ENCODE results near the gene CRADD. TPM values are rescaled to one million over a fixed set of nuclear protein-coding genes. Genes with fewer than 3 reads are reported as not detected.

CRADD gene
- polyA plus RNA-seq, 4 donors: 19.0 to 49.4 (median 27.1) TPM

DNA sequence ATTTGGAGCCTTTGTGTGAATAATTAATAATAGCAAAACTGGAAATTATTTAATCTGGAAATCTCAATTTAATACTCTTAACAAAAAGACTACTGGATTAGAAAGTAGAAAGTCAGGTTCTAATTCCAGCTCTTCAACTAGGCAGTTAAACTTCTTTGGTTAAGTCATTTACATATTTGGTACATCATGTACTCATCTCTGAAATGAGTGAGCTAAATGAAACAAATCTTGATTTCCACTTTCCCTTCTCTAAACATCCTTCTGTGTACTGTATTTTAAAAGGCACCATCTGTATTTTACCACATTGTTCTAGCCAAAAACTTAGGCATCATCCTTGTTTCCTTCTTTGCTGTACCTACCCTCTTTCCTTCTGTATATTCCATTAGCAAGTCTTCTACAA lies 26.9 kb downstream of the CRADD start:
- FAIRE-seq: no peak
- Histone ChIP-seq H3K27me3 (ENCODE audit: control insufficient read depth in 3 of 3, insufficient read depth in 3 of 3, low read length in 3 of 3) (no peaks in the 10 kb centered on the region), H3K4me3 (ENCODE audit: low read depth in 1 of 3, low read length in 3 of 3) (no peak overlapping the region), H3K36me3 (ENCODE audit: control insufficient read depth in 3 of 3, insufficient read depth in 2 of 3, low read depth in 1 of 3, low read length in 3 of 3) (no peaks in the 10 kb centered on the region), H3K4me1 (ENCODE audit: control insufficient read depth in 3 of 3, insufficient read depth in 2 of 3, low read depth in 1 of 3, low read length in 2 of 3) (peaks cover 3 to 6% (median 4%) of the 10 kb centered on the region in 3 donors), H3K9me3 (ENCODE audit: control insufficient read depth in 2 of 2, insufficient read depth in 1 of 2, low read depth in 1 of 2, low read length in 1 of 2) (peaks cover 0 to 6% of the 10 kb centered on the region in 2 donors), H3K27ac (ENCODE audit: low read depth in 1 of 3, low read length in 2 of 3) (peak overlapping the region in 1 of 3 donors; percentile 27)
- DNase-seq: no peak

DNA sequence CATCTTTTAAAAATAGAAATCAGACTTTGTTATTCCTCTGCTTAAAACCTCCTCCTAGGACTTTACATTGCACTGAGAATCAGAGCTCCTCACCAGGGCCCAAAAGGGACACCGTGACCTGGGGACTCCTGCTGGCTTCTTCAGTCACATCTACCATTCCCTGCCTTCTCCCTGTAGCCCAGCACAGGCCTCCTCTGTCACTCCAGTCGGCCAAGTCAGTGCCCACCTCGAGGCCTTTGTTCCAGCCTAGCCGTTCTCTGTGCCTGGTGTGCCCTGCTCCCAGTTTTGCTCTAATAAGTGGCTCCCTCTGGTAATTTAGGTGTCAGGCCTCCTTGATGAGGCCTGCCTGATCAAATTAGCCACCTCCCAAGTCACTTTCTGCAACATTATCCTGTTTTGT lies 27.4 kb downstream of the CRADD start:
- DNase-seq (no peak), FAIRE-seq (no peak)
- H3K27ac ChIP-seq (ENCODE audit: low read depth in 1 of 3, low read length in 2 of 3): peak overlapping the region in 1 of 3 donors; percentile 27
- WGBS, 3 donors: 92 to 97% (median 93%) methylated on average over 4 of the region's 4 CpGs
- no peaks in the 10 kb centered on the region for H3K27me3 ChIP-seq (ENCODE audit: control insufficient read depth in 3 of 3, insufficient read depth in 3 of 3, low read length in 3 of 3)
- no peaks in the 10 kb centered on the region for H3K36me3 ChIP-seq (ENCODE audit: control insufficient read depth in 3 of 3, insufficient read depth in 2 of 3, low read depth in 1 of 3, low read length in 3 of 3)
- H3K9me3 ChIP-seq (ENCODE audit: control insufficient read depth in 2 of 2, insufficient read depth in 1 of 2, low read depth in 1 of 2, low read length in 1 of 2): peaks cover 0 to 7% of the 10 kb centered on the region in 2 donors
- peaks cover 3 to 6% (median 4%) of the 10 kb centered on the region in 3 donors for H3K4me1 ChIP-seq (ENCODE audit: control insufficient read depth in 3 of 3, insufficient read depth in 2 of 3, low read depth in 1 of 3, low read length in 2 of 3)
- H3K4me3 ChIP-seq (ENCODE audit: low read depth in 1 of 3, low read length in 3 of 3): no peak overlapping the region

DNA sequence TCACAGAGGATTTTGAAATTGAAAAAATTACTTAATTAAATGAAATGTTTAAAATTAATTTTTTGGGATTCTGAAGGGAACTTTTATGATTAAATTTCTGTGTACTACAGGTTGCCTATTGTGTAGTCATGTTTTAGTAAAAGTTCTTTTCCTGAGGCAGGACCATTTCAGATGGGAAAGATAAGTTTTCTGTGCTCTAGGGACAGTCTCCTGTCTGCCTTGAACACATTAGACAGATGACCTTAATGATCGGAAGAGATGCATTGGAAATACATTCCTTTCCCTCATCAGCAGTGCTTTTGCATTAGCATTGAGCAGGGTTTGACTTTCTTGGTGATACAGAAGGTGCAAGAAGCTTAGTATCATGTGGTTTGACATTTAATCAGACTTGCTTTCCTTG lies 28.1 kb downstream of the CRADD start:
- 95 to 97% (median 96%) methylated on average over 1 of the region's 1 CpG for WGBS, 3 donors
- Histone ChIP-seq H3K4me3 (ENCODE audit: low read depth in 1 of 3, low read length in 3 of 3) (no peak overlapping the region), H3K27me3 (ENCODE audit: control insufficient read depth in 3 of 3, insufficient read depth in 3 of 3, low read length in 3 of 3) (no peaks in the 10 kb centered on the region), H3K9me3 (ENCODE audit: control insufficient read depth in 2 of 2, insufficient read depth in 1 of 2, low read depth in 1 of 2, low read length in 1 of 2) (peaks cover 0 to 12% of the 10 kb centered on the region in 2 donors), H3K36me3 (ENCODE audit: control insufficient read depth in 3 of 3, insufficient read depth in 2 of 3, low read depth in 1 of 3, low read length in 3 of 3) (no peaks in the 10 kb centered on the region), H3K27ac (ENCODE audit: low read depth in 1 of 3, low read length in 2 of 3) (no peak overlapping the region), H3K4me1 (ENCODE audit: control insufficient read depth in 3 of 3, insufficient read depth in 2 of 3, low read depth in 1 of 3, low read length in 2 of 3) (peaks cover 3 to 6% (median 4%) of the 10 kb centered on the region in 3 donors)
- FAIRE-seq: no peak
- DNase-seq: no peak

DNA sequence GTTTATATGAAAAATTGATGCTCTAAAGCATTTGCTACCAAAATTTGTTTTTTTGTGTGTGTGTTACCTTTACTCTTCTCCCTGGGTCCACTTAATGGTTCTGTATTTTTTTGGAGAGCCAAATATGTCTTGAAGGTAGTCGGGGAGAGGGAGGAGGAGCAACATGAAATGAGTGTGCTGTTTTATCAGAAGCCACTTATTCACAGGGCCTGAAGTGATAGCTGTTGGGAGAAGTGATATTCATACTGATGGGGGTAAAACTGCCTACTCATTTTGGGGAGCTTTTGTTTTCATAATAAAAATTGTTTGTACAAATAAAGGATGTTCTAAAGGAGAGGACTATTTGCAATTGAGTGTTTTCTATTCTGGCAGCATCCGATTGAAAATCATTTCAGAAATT lies 29.2 kb downstream of the CRADD start:
- H3K36me3 ChIP-seq (ENCODE audit: control insufficient read depth in 3 of 3, insufficient read depth in 2 of 3, low read depth in 1 of 3, low read length in 3 of 3): no peaks in the 10 kb centered on the region
- H3K27me3 ChIP-seq (ENCODE audit: control insufficient read depth in 3 of 3, insufficient read depth in 3 of 3, low read length in 3 of 3): no peaks in the 10 kb centered on the region
- no peak overlapping the region for H3K27ac ChIP-seq (ENCODE audit: low read depth in 1 of 3, low read length in 2 of 3)
- no peak overlapping the region for H3K4me3 ChIP-seq (ENCODE audit: low read depth in 1 of 3, low read length in 3 of 3)
- peaks cover 0 to 12% of the 10 kb centered on the region in 2 donors for H3K9me3 ChIP-seq (ENCODE audit: control insufficient read depth in 2 of 2, insufficient read depth in 1 of 2, low read depth in 1 of 2, low read length in 1 of 2)
- WGBS, 3 donors: 57 to 72% (median 65%) methylated on average over 2 of the region's 2 CpGs
- DNase-seq (no peak), FAIRE-seq (no peak)
- peaks cover 3 to 6% (median 4%) of the 10 kb centered on the region in 3 donors for H3K4me1 ChIP-seq (ENCODE audit: control insufficient read depth in 3 of 3, insufficient read depth in 2 of 3, low read depth in 1 of 3, low read length in 2 of 3)

DNA sequence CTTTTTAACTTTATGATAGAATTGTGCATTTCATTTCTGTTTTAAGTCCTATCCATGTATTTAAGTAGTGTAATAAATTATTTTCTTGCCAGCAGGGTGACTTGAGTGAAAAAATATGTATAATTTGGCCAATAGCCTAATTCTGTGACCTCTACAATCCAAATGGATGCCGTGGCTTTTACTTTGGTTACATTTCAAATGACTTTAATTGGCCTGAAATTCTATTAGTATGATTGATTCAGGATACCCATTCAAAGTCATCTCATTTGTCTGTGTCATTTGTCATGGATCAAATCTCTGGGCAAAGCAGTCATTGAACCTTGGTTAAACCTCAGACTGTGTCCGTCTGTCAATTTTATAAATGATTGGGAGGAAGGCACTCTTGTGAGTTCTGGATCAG lies 29.6 kb downstream of the CRADD start:
- no peak for DNase-seq
- H3K27ac ChIP-seq (ENCODE audit: low read depth in 1 of 3, low read length in 2 of 3): no peak overlapping the region
- 75 to 97% (median 84%) methylated on average over 2 of the region's 2 CpGs for WGBS, 3 donors

DNA sequence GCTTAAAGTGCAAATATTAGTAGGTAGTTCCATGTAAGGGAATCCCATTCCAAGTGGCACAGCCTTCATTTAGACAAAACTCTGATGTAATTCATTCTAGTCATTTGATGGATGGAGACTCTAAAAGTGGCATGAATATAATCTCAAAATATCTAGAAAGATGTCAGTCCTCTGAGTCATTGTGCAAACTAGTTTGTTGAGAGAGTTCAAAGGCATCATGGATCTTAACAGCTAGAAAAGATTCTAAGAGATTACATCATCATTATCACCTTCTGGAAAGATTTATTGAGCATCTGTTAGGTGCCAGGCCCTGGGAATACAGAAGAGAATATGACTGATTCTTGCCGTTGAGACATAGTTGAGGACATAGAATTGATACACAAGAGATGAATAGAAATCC lies 30.7 kb downstream of the CRADD start:
- Histone ChIP-seq H3K27ac (ENCODE audit: low read depth in 1 of 3, low read length in 2 of 3) (no peak overlapping the region), H3K36me3 (ENCODE audit: control insufficient read depth in 3 of 3, insufficient read depth in 2 of 3, low read depth in 1 of 3, low read length in 3 of 3) (no peaks in the 10 kb centered on the region), H3K4me1 (ENCODE audit: control insufficient read depth in 3 of 3, insufficient read depth in 2 of 3, low read depth in 1 of 3, low read length in 2 of 3) (peaks cover under 1 to 3% (median under 1%) of the 10 kb centered on the region in 3 donors), H3K4me3 (ENCODE audit: low read depth in 1 of 3, low read length in 3 of 3) (no peak overlapping the region), H3K9me3 (ENCODE audit: control insufficient read depth in 2 of 2, insufficient read depth in 1 of 2, low read depth in 1 of 2, low read length in 1 of 2) (peaks cover 0 to 12% of the 10 kb centered on the region in 2 donors), H3K27me3 (ENCODE audit: control insufficient read depth in 3 of 3, insufficient read depth in 3 of 3, low read length in 3 of 3) (no peaks in the 10 kb centered on the region)
- no peak for FAIRE-seq
- no peak for DNase-seq
- 74 to 86% (median 86%) methylated on average over 1 of the region's 1 CpG for WGBS, 3 donors

More for the DNA sequence above, 29.6 kb downstream of the CRADD start:
- no peaks in the 10 kb centered on the region for H3K27me3 ChIP-seq (ENCODE audit: control insufficient read depth in 3 of 3, insufficient read depth in 3 of 3, low read length in 3 of 3)
- peaks cover 3 to 6% (median 4%) of the 10 kb centered on the region in 3 donors for H3K4me1 ChIP-seq (ENCODE audit: control insufficient read depth in 3 of 3, insufficient read depth in 2 of 3, low read depth in 1 of 3, low read length in 2 of 3)
- peaks cover 0 to 12% of the 10 kb centered on the region in 2 donors for H3K9me3 ChIP-seq (ENCODE audit: control insufficient read depth in 2 of 2, insufficient read depth in 1 of 2, low read depth in 1 of 2, low read length in 1 of 2)
- no peaks in the 10 kb centered on the region for H3K36me3 ChIP-seq (ENCODE audit: control insufficient read depth in 3 of 3, insufficient read depth in 2 of 3, low read depth in 1 of 3, low read length in 3 of 3)
- no peak overlapping the region for H3K4me3 ChIP-seq (ENCODE audit: low read depth in 1 of 3, low read length in 3 of 3)
- no peak for FAIRE-seq

DNA sequence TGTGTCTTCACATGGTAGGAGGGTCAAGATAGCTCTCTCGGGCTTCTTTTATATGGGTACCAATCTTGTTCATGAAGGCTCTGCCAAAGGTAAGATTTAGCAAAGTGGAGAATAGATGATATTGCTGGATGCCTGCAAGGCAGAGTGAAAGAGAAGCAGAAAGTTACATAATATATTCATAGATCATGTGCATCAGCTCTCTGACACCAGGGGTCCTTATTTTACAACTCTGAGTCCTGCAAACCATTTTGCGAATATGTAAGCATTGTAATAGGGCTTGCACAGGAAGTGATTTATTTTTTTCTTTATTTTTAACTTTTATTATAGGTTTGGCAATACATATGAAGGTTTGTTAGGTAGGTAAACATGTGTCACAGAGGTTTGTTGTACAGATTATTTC lies 31.8 kb downstream of the CRADD start:
- WGBS, 3 donors: 95 to 97% (median 96%) methylated on average over 2 of the region's 2 CpGs
- FAIRE-seq (no peak), DNase-seq (no peak)
- peaks cover 0 to 12% of the 10 kb centered on the region in 2 donors for H3K9me3 ChIP-seq (ENCODE audit: control insufficient read depth in 2 of 2, insufficient read depth in 1 of 2, low read depth in 1 of 2, low read length in 1 of 2)
- H3K36me3 ChIP-seq (ENCODE audit: control insufficient read depth in 3 of 3, insufficient read depth in 2 of 3, low read depth in 1 of 3, low read length in 3 of 3): no peaks in the 10 kb centered on the region
- H3K4me1 ChIP-seq (ENCODE audit: control insufficient read depth in 3 of 3, insufficient read depth in 2 of 3, low read depth in 1 of 3, low read length in 2 of 3): no peaks in the 10 kb centered on the region
- H3K27ac ChIP-seq (ENCODE audit: low read depth in 1 of 3, low read length in 2 of 3): no peak overlapping the region
- H3K4me3 ChIP-seq (ENCODE audit: low read depth in 1 of 3, low read length in 3 of 3): no peak overlapping the region
- no peaks in the 10 kb centered on the region for H3K27me3 ChIP-seq (ENCODE audit: control insufficient read depth in 3 of 3, insufficient read depth in 3 of 3, low read length in 3 of 3)

DNA sequence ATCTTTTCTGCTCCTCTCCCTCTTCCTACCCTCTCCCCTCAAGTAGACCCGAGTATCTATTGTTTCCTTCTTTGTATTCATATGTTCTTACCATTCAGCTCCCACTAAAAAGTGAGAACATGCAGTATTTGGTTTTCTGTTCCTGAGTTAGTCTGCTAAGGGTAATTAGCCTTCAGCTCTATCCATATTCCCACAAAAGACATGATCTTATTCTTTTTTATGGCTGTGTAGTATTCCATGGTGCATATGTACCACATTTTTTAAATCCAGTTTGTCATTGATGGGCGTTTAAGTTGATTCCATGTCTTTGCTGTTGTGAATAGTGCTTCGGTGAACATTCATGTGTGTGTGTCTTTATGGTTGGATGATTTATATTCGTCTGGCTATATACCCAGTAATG lies 32.2 kb downstream of the CRADD start:
- H3K4me3 ChIP-seq (ENCODE audit: low read depth in 1 of 3, low read length in 3 of 3): no peak overlapping the region
- no peaks in the 10 kb centered on the region for H3K4me1 ChIP-seq (ENCODE audit: control insufficient read depth in 3 of 3, insufficient read depth in 2 of 3, low read depth in 1 of 3, low read length in 2 of 3)
- FAIRE-seq (no peak), DNase-seq (no peak)
- H3K27ac ChIP-seq (ENCODE audit: low read depth in 1 of 3, low read length in 2 of 3): no peak overlapping the region
- no peaks in the 10 kb centered on the region for H3K27me3 ChIP-seq (ENCODE audit: control insufficient read depth in 3 of 3, insufficient read depth in 3 of 3, low read length in 3 of 3)
- no peaks in the 10 kb centered on the region for H3K36me3 ChIP-seq (ENCODE audit: control insufficient read depth in 3 of 3, insufficient read depth in 2 of 3, low read depth in 1 of 3, low read length in 3 of 3)
- peaks cover 0 to 12% of the 10 kb centered on the region in 2 donors for H3K9me3 ChIP-seq (ENCODE audit: control insufficient read depth in 2 of 2, insufficient read depth in 1 of 2, low read depth in 1 of 2, low read length in 1 of 2)
- 92 to 95% (median 95%) methylated on average over 4 of the region's 4 CpGs for WGBS, 3 donors

DNA sequence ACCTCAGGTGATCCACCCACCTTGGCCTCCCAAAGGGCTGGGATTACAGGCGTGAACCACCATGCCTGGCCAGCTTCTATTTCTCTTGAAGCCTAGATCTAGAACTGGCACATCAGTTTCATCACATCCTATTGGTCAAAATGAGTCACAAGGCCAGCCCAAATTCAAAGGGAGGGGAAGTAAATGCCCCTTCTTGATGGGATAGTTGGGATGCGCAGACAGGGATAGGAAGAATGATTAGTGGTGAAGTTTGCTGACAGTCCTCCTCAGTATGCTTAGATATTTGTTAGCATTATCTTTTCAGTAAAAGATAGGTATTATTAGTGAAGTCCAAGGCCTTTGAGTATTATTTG lies 33.4 kb downstream of the CRADD start:
- no peak for FAIRE-seq
- Histone ChIP-seq H3K27me3 (ENCODE audit: control insufficient read depth in 3 of 3, insufficient read depth in 3 of 3, low read length in 3 of 3) (no peaks in the 10 kb centered on the region), H3K4me1 (ENCODE audit: control insufficient read depth in 3 of 3, insufficient read depth in 2 of 3, low read depth in 1 of 3, low read length in 2 of 3) (no peaks in the 10 kb centered on the region), H3K36me3 (ENCODE audit: control insufficient read depth in 3 of 3, insufficient read depth in 2 of 3, low read depth in 1 of 3, low read length in 3 of 3) (no peaks in the 10 kb centered on the region), H3K4me3 (ENCODE audit: low read depth in 1 of 3, low read length in 3 of 3) (no peak overlapping the region), H3K27ac (ENCODE audit: low read depth in 1 of 3, low read length in 2 of 3) (no peak overlapping the region), H3K9me3 (ENCODE audit: control insufficient read depth in 2 of 2, insufficient read depth in 1 of 2, low read depth in 1 of 2, low read length in 1 of 2) (peaks cover 0 to 12% of the 10 kb centered on the region in 2 donors)
- 93 to 100% (median 95%) methylated on average over 2 of the region's 2 CpGs for WGBS, 3 donors
- DNase-seq: no peak

Data from small intestine (tissue), 7 donors.